Activated naive CD8-positive, alpha-beta T cell treated with anti-CD3 and anti-CD28 coated beads for 36 hours (primary cell): ENCODE results near the gene KLK13. TPM values are rescaled to one million over a fixed set of nuclear protein-coding genes. Genes with fewer than 3 reads are reported as not detected.

Experiments used
- DNase-seq: peaks from one replicate; pipeline ENCODE4 v3.0.0; 2021
- H3K27ac Mint-ChIP-seq: one replicate; pipeline ENCODE4 v1.8.0; 2022; ENCODE audit warnings: mild to moderate bottlenecking, moderate library complexity, mixed read lengths
- H3K27me3 Mint-ChIP-seq: one replicate; pipeline ENCODE4 v1.8.0; 2022; ENCODE audit warnings: mild to moderate bottlenecking, mixed read lengths
- H3K36me3 Mint-ChIP-seq: one replicate; pipeline ENCODE4 v1.8.0; 2021; ENCODE audit warnings: mild to moderate bottlenecking, mixed read lengths
- H3K4me1 Mint-ChIP-seq: one replicate; pipeline ENCODE4 v1.8.0; 2021; ENCODE audit warnings: mixed read lengths
- H3K4me3 Mint-ChIP-seq: one replicate; pipeline ENCODE4 v1.8.0; 2022; ENCODE audit warnings: mild to moderate bottlenecking, moderate library complexity, mixed read lengths
- H3K9me3 Mint-ChIP-seq: one replicate; pipeline ENCODE4 v1.8.0; 2022; ENCODE audit warnings: mixed read lengths
- total RNA-seq, 2 experiments: library from RNA; stranded (reverse); gene quantifications; one replicate each; pipeline ENCODE4 v1.2.3, GENCODE V29; 2021

The KLK13 gene
- total RNA-seq, 2 experiments from 2014 or later: not detected

GRCh38 chr19:51081476-51081875 lies 16.6 kb upstream of the KLK13 start:
- Mint-ChIP-seq H3K27ac (no peak overlapping the region), H3K9me3 (no peaks in the 10 kb centered on the region), H3K4me1 (no peaks in the 10 kb centered on the region), H3K36me3 (no peaks in the 10 kb centered on the region), H3K4me3 (no peak overlapping the region), H3K27me3 (peaks cover 7% of the 10 kb centered on the region)
- DNase-seq: no peak

GRCh38 chr19:51079481-51080110 lies 14.7 kb upstream of the KLK13 start:
- Mint-ChIP-seq H3K4me1 (no peaks in the 10 kb centered on the region), H3K27ac (no peak overlapping the region), H3K27me3 (peaks cover 7% of the 10 kb centered on the region), H3K9me3 (no peaks in the 10 kb centered on the region), H3K4me3 (no peak overlapping the region), H3K36me3 (no peaks in the 10 kb centered on the region)
- no peak for DNase-seq

- no peak overlapping the region for H3K27ac Mint-ChIP-seq
- no peak overlapping the region for H3K4me3 Mint-ChIP-seq
- peaks cover 7% of the 10 kb centered on the region for H3K27me3 Mint-ChIP-seq
- H3K4me1 Mint-ChIP-seq: no peaks in the 10 kb centered on the region
- no peaks in the 10 kb centered on the region for H3K36me3 Mint-ChIP-seq
- no peak for DNase-seq
- peaks cover 2% of the 10 kb centered on the region for H3K9me3 Mint-ChIP-seq
Measured at GRCh38 chr19:51078731-51079130, 13.8 kb upstream of the KLK13 start.

GRCh38 chr19:51078104-51078503 lies 13.2 kb upstream of the KLK13 start:
- Mint-ChIP-seq H3K27ac (no peak overlapping the region), H3K4me3 (no peak overlapping the region), H3K27me3 (peaks cover 1% of the 10 kb centered on the region), H3K36me3 (no peaks in the 10 kb centered on the region), H3K9me3 (peaks cover 7% of the 10 kb centered on the region), H3K4me1 (no peaks in the 10 kb centered on the region)
- DNase-seq: no peak

GRCh38 chr19:51076631-51077213 lies 11.8 kb upstream of the KLK13 start:
- DNase-seq: no peak
- H3K27me3 Mint-ChIP-seq: no peaks in the 10 kb centered on the region
- H3K4me1 Mint-ChIP-seq: no peaks in the 10 kb centered on the region
- H3K4me3 Mint-ChIP-seq: no peak overlapping the region
- H3K36me3 Mint-ChIP-seq: no peaks in the 10 kb centered on the region
- H3K9me3 Mint-ChIP-seq: peaks cover 7% of the 10 kb centered on the region
- H3K27ac Mint-ChIP-seq: no peak overlapping the region

GRCh38 chr19:51075998-51076397 lies 11.1 kb upstream of the KLK13 start:
- H3K4me1 Mint-ChIP-seq: no peaks in the 10 kb centered on the region
- H3K27ac Mint-ChIP-seq: no peak overlapping the region
- H3K36me3 Mint-ChIP-seq: no peaks in the 10 kb centered on the region
- DNase-seq: no peak
- H3K4me3 Mint-ChIP-seq: no peak overlapping the region
- H3K27me3 Mint-ChIP-seq: no peaks in the 10 kb centered on the region
- H3K9me3 Mint-ChIP-seq: peaks cover 7% of the 10 kb centered on the region

- no peak overlapping the region for H3K27ac Mint-ChIP-seq
- peaks cover 7% of the 10 kb centered on the region for H3K9me3 Mint-ChIP-seq
- H3K27me3 Mint-ChIP-seq: peaks cover 12% of the 10 kb centered on the region
- no peak overlapping the region for H3K4me3 Mint-ChIP-seq
- no peaks in the 10 kb centered on the region for H3K36me3 Mint-ChIP-seq
- no peaks in the 10 kb centered on the region for H3K4me1 Mint-ChIP-seq
- DNase-seq: no peak
Measured at GRCh38 chr19:51071095-51071405, 6.2 kb upstream of the KLK13 start.

GRCh38 chr19:51070334-51071094 lies 5.6 kb upstream of the KLK13 start:
- Mint-ChIP-seq H3K9me3 (peaks cover 7% of the 10 kb centered on the region), H3K4me1 (no peaks in the 10 kb centered on the region), H3K27me3 (peaks cover 16% of the 10 kb centered on the region), H3K36me3 (no peaks in the 10 kb centered on the region), H3K27ac (no peak overlapping the region), H3K4me3 (no peak overlapping the region)
- no peak for DNase-seq

GRCh38 chr19:51066393-51067186 lies 1.7 kb upstream of the KLK13 start:
- H3K4me1 Mint-ChIP-seq: peaks cover 1% of the 10 kb centered on the region
- no peaks in the 10 kb centered on the region for H3K36me3 Mint-ChIP-seq
- no peak overlapping the region for H3K4me3 Mint-ChIP-seq
- no peak for DNase-seq
- no peaks in the 10 kb centered on the region for H3K9me3 Mint-ChIP-seq
- peaks cover 43% of the 10 kb centered on the region for H3K27me3 Mint-ChIP-seq
- H3K27ac Mint-ChIP-seq: no peak overlapping the region

GRCh38 chr19:51065221-51065960 lies 499 bp upstream of the KLK13 start:
- no peak for DNase-seq
- H3K4me1 Mint-ChIP-seq: peaks cover 1% of the 10 kb centered on the region
- peak overlapping the region; percentile 36 for H3K4me3 Mint-ChIP-seq
- no peak overlapping the region for H3K27ac Mint-ChIP-seq
- H3K36me3 Mint-ChIP-seq: no peaks in the 10 kb centered on the region
- no peaks in the 10 kb centered on the region for H3K9me3 Mint-ChIP-seq
- peaks cover 53% of the 10 kb centered on the region for H3K27me3 Mint-ChIP-seq

- Mint-ChIP-seq H3K27me3 (peaks cover 61% of the 10 kb centered on the region), H3K27ac (no peak overlapping the region), H3K9me3 (no peaks in the 10 kb centered on the region), H3K36me3 (no peaks in the 10 kb centered on the region), H3K4me3 (no peak overlapping the region), H3K4me1 (peaks cover 1% of the 10 kb centered on the region)
- DNase-seq: no peak
Measured at GRCh38 chr19:51063664-51064063, 1.2 kb downstream of the KLK13 start.

- peaks cover 1% of the 10 kb centered on the region for H3K4me1 Mint-ChIP-seq
- DNase-seq: no peak
- no peaks in the 10 kb centered on the region for H3K36me3 Mint-ChIP-seq
- no peak overlapping the region for H3K27ac Mint-ChIP-seq
- H3K4me3 Mint-ChIP-seq: no peak overlapping the region
- H3K27me3 Mint-ChIP-seq: peaks cover 55% of the 10 kb centered on the region
- H3K9me3 Mint-ChIP-seq: no peaks in the 10 kb centered on the region
Measured at GRCh38 chr19:51060973-51061372, 3.9 kb downstream of the KLK13 start.

GRCh38 chr19:51060336-51060735 lies 4.6 kb downstream of the KLK13 start:
- DNase-seq: no peak
- no peak overlapping the region for H3K4me3 Mint-ChIP-seq
- peaks cover 1% of the 10 kb centered on the region for H3K4me1 Mint-ChIP-seq
- no peaks in the 10 kb centered on the region for H3K9me3 Mint-ChIP-seq
- H3K36me3 Mint-ChIP-seq: no peaks in the 10 kb centered on the region
- peaks cover 50% of the 10 kb centered on the region for H3K27me3 Mint-ChIP-seq
- no peak overlapping the region for H3K27ac Mint-ChIP-seq

GRCh38 chr19:51059715-51060114 lies 5.2 kb downstream of the KLK13 start:
- no peaks in the 10 kb centered on the region for H3K9me3 Mint-ChIP-seq
- no peak overlapping the region for H3K27ac Mint-ChIP-seq
- no peak overlapping the region for H3K4me3 Mint-ChIP-seq
- H3K27me3 Mint-ChIP-seq: peaks cover 52% of the 10 kb centered on the region
- H3K4me1 Mint-ChIP-seq: no peaks in the 10 kb centered on the region
- no peak for DNase-seq
- no peaks in the 10 kb centered on the region for H3K36me3 Mint-ChIP-seq

- peaks cover 37% of the 10 kb centered on the region for H3K27me3 Mint-ChIP-seq
- no peaks in the 10 kb centered on the region for H3K4me1 Mint-ChIP-seq
- no peaks in the 10 kb centered on the region for H3K9me3 Mint-ChIP-seq
- no peak overlapping the region for H3K4me3 Mint-ChIP-seq
- no peak for DNase-seq
- no peaks in the 10 kb centered on the region for H3K36me3 Mint-ChIP-seq
- no peak overlapping the region for H3K27ac Mint-ChIP-seq
Measured at GRCh38 chr19:51055866-51056265, 9.0 kb downstream of the KLK13 start.
